IMR-90 (cell line): ENCODE data around the gene PRPF6. TPM values are rescaled to one million over a fixed set of nuclear protein-coding genes. Genes with fewer than 3 reads are reported as not detected.

ENCODE experiments used
- ATAC-seq: fragments of 200-7000 bp; cut with Tn5 transposase; 2 replicates; pipeline ENCODE4 v1.9.1; 2020; ENCODE audit warnings: low read depth, mild to moderate bottlenecking, moderate library complexity
- BruUV-seq: library from RNA; stranded (reverse); fragments of 400-500 nt; replicated peaks from 2 replicates; lab custom pipeline; 2021; lab: Mats Ljungman, UMichigan
- CTCF ChIA-PET: fragments of 300-600 bp; formaldehyde crosslinking; extraction: SDS; loops from one replicate; lab custom pipeline; 2021; ENCODE audit warnings: antibody characterized with exemption; lab: Yijun Ruan, JAX
- POLR2A ChIA-PET: fragments of 300-600 bp; sonication (Branson Sonifier 250); formaldehyde crosslinking; loops from one replicate; lab custom pipeline; 2022; ENCODE audit warnings: antibody characterized with exemption; ENCODE audit not compliant: unreplicated experiment; lab: Charles Lee
- DNase-seq: peaks from one replicate; pipeline ENCODE4 v3.0.0; 2013
- H2AFZ ChIP-seq: replicated peaks from 2 replicates; pipeline ENCODE3; 2013; ENCODE audit warnings: low read length, mild to moderate bottlenecking; ENCODE audit not compliant: poor library complexity
- H2AK5ac ChIP-seq: 2 replicates; pipeline ENCODE4 v1.6.1; 2013; ENCODE audit warnings: low read depth, low read length, inconsistent platforms
- H2AK9ac ChIP-seq: replicated peaks from 2 replicates; pipeline ENCODE3; 2013; ENCODE audit warnings: mild to moderate bottlenecking, low read depth, low read length, moderate library complexity; ENCODE audit not compliant: poor library complexity
- H2BK120ac ChIP-seq: 2 replicates; pipeline ENCODE4 v1.6.1; 2013; ENCODE audit warnings: low read depth, low read length, inconsistent platforms
- H2BK15ac ChIP-seq: 3 replicates; pipeline ENCODE4 v1.6.1; 2013; ENCODE audit warnings: low read depth, low read length, inconsistent platforms
- H2BK20ac ChIP-seq: 2 replicates; pipeline ENCODE4 v1.6.1; 2013; ENCODE audit warnings: low read depth, mild to moderate bottlenecking, inconsistent platforms, low read length, moderate library complexity
- H2BK5ac ChIP-seq: 2 replicates; pipeline ENCODE4 v1.6.1; 2013; ENCODE audit warnings: mild to moderate bottlenecking, low read depth, low read length, inconsistent platforms; ENCODE audit not compliant: poor library complexity, severe bottlenecking
- H3K14ac ChIP-seq: replicated peaks from 2 replicates; pipeline ENCODE4 v1.6.1; 2013; ENCODE audit warnings: low read depth, low read length, inconsistent platforms
- H3K18ac ChIP-seq: 2 replicates; pipeline ENCODE4 v1.6.1; 2013; ENCODE audit warnings: low read depth, low read length, control low read depth
- H3K23ac ChIP-seq: 2 replicates; pipeline ENCODE4 v1.6.1; 2013; ENCODE audit warnings: low read depth, low read length, inconsistent platforms
- H3K27ac ChIP-seq: 2 replicates; pipeline ENCODE4 v1.5.1; 2013; ENCODE audit warnings: mild to moderate bottlenecking, control low read depth, low read length; ENCODE audit not compliant: insufficient read depth
- H3K27me3 ChIP-seq: 2 replicates; pipeline ENCODE4 v1.6.1; 2013; ENCODE audit warnings: low read length; ENCODE audit not compliant: control insufficient read depth, insufficient read depth
- H3K36me3 ChIP-seq: 2 replicates; pipeline ENCODE4 v1.6.1; 2013; ENCODE audit warnings: low read length, mixed read lengths; ENCODE audit not compliant: control insufficient read depth, insufficient read depth
- H3K4ac ChIP-seq: 2 replicates; pipeline ENCODE4 v1.6.1; 2013; ENCODE audit warnings: low read depth, low read length, inconsistent platforms
- H3K4me1 ChIP-seq: 2 replicates; pipeline ENCODE4 v1.6.1; 2013; ENCODE audit warnings: low read length, mixed read lengths; ENCODE audit not compliant: control insufficient read depth, insufficient read depth
- H3K4me2 ChIP-seq: 2 replicates; pipeline ENCODE4 v1.6.1; 2013; ENCODE audit warnings: low read depth, mild to moderate bottlenecking, control low read depth, low read length, moderate library complexity
- H3K4me3 ChIP-seq: 2 replicates; pipeline ENCODE4 v1.5.1; 2013; ENCODE audit warnings: low read depth, mild to moderate bottlenecking, control low read depth, low read length, moderate library complexity; ENCODE audit not compliant: insufficient read depth
- H3K56ac ChIP-seq: 2 replicates; pipeline ENCODE4 v1.6.1; 2013; ENCODE audit warnings: low read length, inconsistent platforms; ENCODE audit not compliant: insufficient read depth; ENCODE audit errors: extremely low read depth
- H3K79me1 ChIP-seq, 2 experiments: 2 replicates each; pipeline ENCODE4 v1.6.1; 2013; ENCODE audit warnings: low read length in 2 of 2, inconsistent platforms in 1 of 2, low read depth in 1 of 2
- H3K9ac ChIP-seq: 2 replicates; pipeline ENCODE4 v1.6.1; 2013; ENCODE audit warnings: low read depth, low read length, control low read depth
- H3K9me1 ChIP-seq: 2 replicates; pipeline ENCODE4 v1.6.1; 2013; ENCODE audit warnings: low read length, inconsistent platforms; ENCODE audit not compliant: insufficient read depth
- H3K9me3 ChIP-seq: 2 replicates; pipeline ENCODE4 v1.6.1; 2013; ENCODE audit warnings: low read length; ENCODE audit not compliant: control insufficient read depth, insufficient read depth
- H4K20me1 ChIP-seq: 2 replicates; pipeline ENCODE4 v1.6.1; 2013; ENCODE audit warnings: low read length, inconsistent platforms; ENCODE audit not compliant: insufficient read depth
- H4K5ac ChIP-seq: 2 replicates; pipeline ENCODE4 v1.6.1; 2013; ENCODE audit warnings: mild to moderate bottlenecking, low read depth, low read length, control low read depth
- H4K8ac ChIP-seq, 2 experiments: 2 replicates each; pipeline ENCODE4 v1.6.1; 2013; ENCODE audit warnings: low read depth in 2 of 2, low read length in 2 of 2, control low read depth in 1 of 2, inconsistent platforms in 1 of 2
- H4K91ac ChIP-seq: 2 replicates; pipeline ENCODE4 v1.6.1; 2013; ENCODE audit warnings: low read depth, low read length, inconsistent platforms; ENCODE audit not compliant: insufficient read depth
- CEBPB ChIP-seq: IDR thresholded peaks from 2 replicates; pipeline ENCODE4 v1.6.1; 2012; ENCODE audit warnings: low read depth, low read length, improper control_type of control experiment
- MAFK ChIP-seq: IDR thresholded peaks from 2 replicates; pipeline ENCODE4 v1.6.1; 2012; ENCODE audit warnings: low read depth, low read length, improper control_type of control experiment
- MAZ ChIP-seq: IDR thresholded peaks from 2 replicates; pipeline ENCODE4 v1.6.1; 2012; ENCODE audit warnings: low read depth, mild to moderate bottlenecking, low read length, improper control_type of control experiment, moderate library complexity, borderline replicate concordance
- RCOR1 ChIP-seq: IDR thresholded peaks from 2 replicates; pipeline ENCODE4 v1.6.1; 2012; ENCODE audit warnings: mild to moderate bottlenecking, low read length, improper control_type of control experiment; ENCODE audit not compliant: insufficient replicate concordance
- SMC3 ChIP-seq: fragments of 150-350 bp; IDR thresholded peaks from 2 replicates; pipeline ENCODE4 v1.6.1; 2016; ENCODE audit warnings: low read depth, mild to moderate bottlenecking, antibody characterized with exemption, low read length, moderate library complexity
- WGBS, 2 experiments: methylation state at CpG; one replicate each; pipeline versions ENCODE4 v1.1.5 to v1.1.7; 2013; ENCODE audit warnings: missing lambda C conversion rate in 2 of 2; ENCODE audit not compliant: insufficient read length in 1 of 2; ENCODE audit errors: extremely low coverage in 2 of 2; 5-methylcytosine and 5-hydroxymethylcytosine counted together
- dilution Hi-C: fragments of 300-500 bp; cut with HindIII; formaldehyde crosslinking; loops from one replicate; pipeline ENCODE4 v1.14.3; 2018; ENCODE audit warnings: low sequenced_read_pairs; ENCODE audit not compliant: unreplicated experiment
- in situ Hi-C: fragments of 300-500 bp; cut with MboI; formaldehyde crosslinking; loops from 3 replicates; pipeline ENCODE4 v1.14.3; 2019; ENCODE audit warnings: low sequenced_read_pairs, inconsistent platforms, mixed read lengths
- intact Hi-C: fragments of 100-400 bp; cut with micrococcal nuclease; formaldehyde crosslinking; loops from 2 replicates; pipeline ENCODE4 v1.10.0; 2022
- polyA plus RNA-seq, 3 experiments: library from polyadenylated mRNA; depleted of rRNA; stranded (reverse); fragments of >200 nt; gene quantifications; 2 replicates each; pipeline ENCODE4 v1.2.3, GENCODE V29; 2012; ENCODE audit warnings: low replicate concordance in 1 of 3
- total RNA-seq: library from RNA; depleted of rRNA; stranded (reverse); fragments of >200 nt; gene quantifications from 2 replicates; pipeline ENCODE4 v1.2.3, GENCODE V29; 2012

PRPF6 gene
- total and polyA plus RNA-seq, 2 of the 4 experiments (the other 2 are of a cell fraction) = 43.5 to 71.3 TPM

DNA sequence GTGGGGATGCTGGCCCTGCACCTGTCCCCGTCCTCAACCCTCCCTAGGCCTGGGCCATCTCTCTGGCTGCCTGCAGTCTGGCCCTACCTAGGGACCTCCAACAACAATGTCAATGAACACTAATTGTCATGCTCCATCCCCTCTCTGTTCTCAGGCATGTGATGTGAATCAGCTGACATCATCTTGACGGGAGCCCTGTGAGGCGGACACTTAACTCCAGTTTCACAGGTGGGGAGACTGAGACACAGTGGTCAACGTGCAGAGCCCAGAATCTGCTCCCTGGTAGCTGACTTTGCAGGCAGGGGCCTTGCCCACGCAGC lies 81.3 kb downstream of the PRPF6 start:
- Histone ChIP-seq H4K91ac (peak overlapping the region; percentile 80), H2BK15ac (no peak overlapping the region), H2BK20ac (no peak overlapping the region), H3K4me1 (peaks cover 31% of the 10 kb centered on the region), H2BK120ac (no peak overlapping the region), H3K56ac (peak overlapping the region; percentile 8; the same call in 1 of the 2 replicates), H3K4me2 (peak overlapping the region; percentile 84), H2BK5ac (peak overlapping the region; percentile 78), H3K4me3 (peak overlapping the region; percentile 65), H3K9ac (peak overlapping the region; percentile 92), H4K5ac (peak overlapping the region; percentile 99), H3K18ac (peak overlapping the region; percentile 7; the same call in 1 of the 2 replicates), H3K14ac (peak overlapping the region; percentile 91), H4K8ac (peak overlapping the region; percentile 98), H3K9me3 (no peaks in the 10 kb centered on the region), H3K36me3 (no peaks in the 10 kb centered on the region), H3K79me1 (peaks cover 10 to 38% of the 10 kb centered on the region in 2 experiments; a peak in 3 of 4 replicates), H2AFZ (peak overlapping the region; percentile 97), H3K23ac (peak overlapping the region; percentile 89; the same call in 1 of the 2 replicates), H2AK5ac (peak overlapping the region; percentile 74), H3K9me1 (peaks cover 19% of the 10 kb centered on the region), H2AK9ac (peak overlapping the region; percentile 85), H4K20me1 (peaks cover 15% of the 10 kb centered on the region), H3K27me3 (no peaks in the 10 kb centered on the region), H3K4ac (peak overlapping the region; percentile 90), H3K27ac (peak overlapping the region; percentile 95)
- no peak for ATAC-seq
- dilution Hi-C loops = no loop called here
- intact Hi-C loops = no loop called here
- ChIA-PET CTCF (interaction anchor here (1.5 kb wide), 1 partner anchor 82 kb away, joined by 3 read pairs; the partner anchor contains the start of gene PRPF6), POLR2A (no interaction called here)
- 42% methylated on average over 4 of the region's 5 CpGs; no CpG with 5 or more reads in 1 of the 2 experiments for WGBS, 2 experiments
- in situ Hi-C loops = no loop called here
- DNase-seq = no peak
- TF ChIP-seq MAFK (no peak), CEBPB (no peak), RCOR1 (no peak), SMC3 (no peak), MAZ (no peak)
- BruUV-seq = no TSS peak
